Vagina (tissue), 2 donors: ENCODE measurements around the gene KPNB1. TPM values are rescaled to one million over a fixed set of nuclear protein-coding genes. Genes with fewer than 3 reads are reported as not detected.
A peak's percentile ranks its signal among the peaks of the same experiment; 100 is the strongest.

Experiments used
- DNase-seq, 2 donors: peaks; one replicate each; pipeline ENCODE4 v3.0.0-alpha.2; 2017; ENCODE audit errors: extremely low spot score in 2 of 2
- H3K27ac ChIP-seq: fragments of 200-600 bp; sonication (generic); one replicate; pipeline ENCODE4 v1.5.1; 2019
- H3K27me3 ChIP-seq: fragments of 200-600 bp; sonication (generic); one replicate; pipeline ENCODE4 v1.5.1; 2019
- H3K36me3 ChIP-seq, 2 donors: fragments of 200-600 bp; sonication (generic); one replicate each; pipeline ENCODE4 v1.5.1; 2017 to 2019
- H3K4me1 ChIP-seq: fragments of 200-600 bp; sonication (generic); one replicate; pipeline ENCODE4 v1.5.1; 2019
- H3K4me3 ChIP-seq, 2 donors: fragments of 200-600 bp; sonication (generic); 1 replicate in 1 of 2; 2 replicates in 1 of 2; pipeline ENCODE4 v1.5.1; 2016 to 2019
- H3K9me3 ChIP-seq: fragments of 200-600 bp; sonication (generic); one replicate; pipeline ENCODE4 v1.5.1; 2019
- POLR2A ChIP-seq, 2 donors: fragments of 450-650 bp; IDR thresholded peaks; one replicate each; pipeline ENCODE4 v1.6.1; 2017; ENCODE audit warnings: antibody characterized with exemption in 2 of 2, mild to moderate bottlenecking in 2 of 2, moderate library complexity in 2 of 2
- POLR2AphosphoS5 ChIP-seq, 2 donors: sonication (generic); formaldehyde crosslinking; IDR thresholded peaks; one replicate each; pipeline ENCODE4 v1.9.0; 2017; ENCODE audit warnings: antibody characterized with exemption in 2 of 2, mild to moderate bottlenecking in 2 of 2, low read depth in 1 of 2; ENCODE audit not compliant: insufficient read depth in 1 of 2
- intact Hi-C: fragments of 100-400 bp; cut with DNase I; formaldehyde crosslinking; loops from one replicate; pipeline ENCODE4 v1.15.1; 2023
- total RNA-seq: library from RNA; depleted of rRNA; stranded (reverse); fragments of >200 nt; gene quantifications from one replicate; pipeline ENCODE4 v1.2.3, GENCODE V29; 2016
- TF ChIP-seq, protein P1 (sequence below), 3 experiments: fragments of 450-650 bp in 2 of 3; fragments of 200-600 bp in 1 of 3; sonication (generic) in 1 of 3; IDR thresholded peaks; one replicate each; pipeline ENCODE4 v1.5.1; 2017 to 2019; ENCODE audit warnings: antibody characterized with exemption in 3 of 3, mild to moderate bottlenecking in 2 of 3, moderate library complexity in 2 of 3

Gene KPNB1
- total RNA-seq, 1 donor from 2014 or later = 157 TPM

GRCh38 chr17:47704116-47704515 lies 54.4 kb downstream of the KPNB1 start:
- DNase-seq = no peak
- Histone ChIP-seq H3K4me3 (no peak overlapping the region), H3K9me3 (no peaks in the 10 kb centered on the region), H3K36me3 (peaks cover 0 to 5% of the 10 kb centered on the region in 2 donors), H3K27ac (no peak overlapping the region), H3K4me1 (peaks cover 11% of the 10 kb centered on the region), H3K27me3 (no peaks in the 10 kb centered on the region)
- TF ChIP-seq, protein P1, sequence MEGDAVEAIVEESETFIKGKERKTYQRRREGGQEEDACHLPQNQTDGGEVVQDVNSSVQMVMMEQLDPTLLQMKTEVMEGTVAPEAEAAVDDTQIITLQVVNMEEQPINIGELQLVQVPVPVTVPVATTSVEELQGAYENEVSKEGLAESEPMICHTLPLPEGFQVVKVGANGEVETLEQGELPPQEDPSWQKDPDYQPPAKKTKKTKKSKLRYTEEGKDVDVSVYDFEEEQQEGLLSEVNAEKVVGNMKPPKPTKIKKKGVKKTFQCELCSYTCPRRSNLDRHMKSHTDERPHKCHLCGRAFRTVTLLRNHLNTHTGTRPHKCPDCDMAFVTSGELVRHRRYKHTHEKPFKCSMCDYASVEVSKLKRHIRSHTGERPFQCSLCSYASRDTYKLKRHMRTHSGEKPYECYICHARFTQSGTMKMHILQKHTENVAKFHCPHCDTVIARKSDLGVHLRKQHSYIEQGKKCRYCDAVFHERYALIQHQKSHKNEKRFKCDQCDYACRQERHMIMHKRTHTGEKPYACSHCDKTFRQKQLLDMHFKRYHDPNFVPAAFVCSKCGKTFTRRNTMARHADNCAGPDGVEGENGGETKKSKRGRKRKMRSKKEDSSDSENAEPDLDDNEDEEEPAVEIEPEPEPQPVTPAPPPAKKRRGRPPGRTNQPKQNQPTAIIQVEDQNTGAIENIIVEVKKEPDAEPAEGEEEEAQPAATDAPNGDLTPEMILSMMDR (IDR thresholded peaks at IDR 0.05) = no peak
- no peak for TF ChIP-seq POLR2A (IDR thresholded peaks at IDR 0.05)
- no peak for TF ChIP-seq POLR2AphosphoS5 (IDR thresholded peaks at IDR 0.05; ENCODE audit: insufficient read depth in 1 of 2, low read depth in 1 of 2)
- intact Hi-C loops = no loop called here

DNA sequence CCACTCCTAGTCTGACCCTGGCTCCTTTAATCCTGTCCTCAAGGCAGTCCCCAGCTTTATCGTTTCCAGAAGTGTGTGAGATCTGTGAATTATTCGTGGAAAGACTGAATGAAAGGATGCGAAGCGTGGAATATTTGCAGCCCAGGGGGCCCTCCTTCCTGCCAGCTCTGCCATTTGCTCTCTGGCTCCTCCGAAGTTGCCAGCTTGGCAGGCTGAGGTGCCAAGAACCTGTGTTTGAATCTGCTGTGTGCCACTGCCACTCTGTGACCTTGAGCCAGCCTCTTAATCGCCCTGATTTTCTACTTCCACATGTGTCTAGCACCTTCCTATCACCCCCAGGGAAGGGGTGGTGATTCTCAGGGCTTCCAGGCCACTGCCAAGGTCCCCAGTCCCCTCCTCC lies 55.0 kb downstream of the KPNB1 start:
- DNase-seq = no peak
- Histone ChIP-seq H3K27ac (no peak overlapping the region), H3K27me3 (no peaks in the 10 kb centered on the region), H3K36me3 (peaks cover 0 to 1% of the 10 kb centered on the region in 2 donors), H3K9me3 (no peaks in the 10 kb centered on the region), H3K4me1 (peaks cover 11% of the 10 kb centered on the region), H3K4me3 (no peak overlapping the region)
- intact Hi-C loops = no loop called here
- TF ChIP-seq, protein P1 (IDR thresholded peaks at IDR 0.05) = no peak
- TF ChIP-seq POLR2AphosphoS5 (IDR thresholded peaks at IDR 0.05; ENCODE audit: insufficient read depth in 1 of 2, low read depth in 1 of 2) (no peak), POLR2A (IDR thresholded peaks at IDR 0.05) (no peak)

DNA sequence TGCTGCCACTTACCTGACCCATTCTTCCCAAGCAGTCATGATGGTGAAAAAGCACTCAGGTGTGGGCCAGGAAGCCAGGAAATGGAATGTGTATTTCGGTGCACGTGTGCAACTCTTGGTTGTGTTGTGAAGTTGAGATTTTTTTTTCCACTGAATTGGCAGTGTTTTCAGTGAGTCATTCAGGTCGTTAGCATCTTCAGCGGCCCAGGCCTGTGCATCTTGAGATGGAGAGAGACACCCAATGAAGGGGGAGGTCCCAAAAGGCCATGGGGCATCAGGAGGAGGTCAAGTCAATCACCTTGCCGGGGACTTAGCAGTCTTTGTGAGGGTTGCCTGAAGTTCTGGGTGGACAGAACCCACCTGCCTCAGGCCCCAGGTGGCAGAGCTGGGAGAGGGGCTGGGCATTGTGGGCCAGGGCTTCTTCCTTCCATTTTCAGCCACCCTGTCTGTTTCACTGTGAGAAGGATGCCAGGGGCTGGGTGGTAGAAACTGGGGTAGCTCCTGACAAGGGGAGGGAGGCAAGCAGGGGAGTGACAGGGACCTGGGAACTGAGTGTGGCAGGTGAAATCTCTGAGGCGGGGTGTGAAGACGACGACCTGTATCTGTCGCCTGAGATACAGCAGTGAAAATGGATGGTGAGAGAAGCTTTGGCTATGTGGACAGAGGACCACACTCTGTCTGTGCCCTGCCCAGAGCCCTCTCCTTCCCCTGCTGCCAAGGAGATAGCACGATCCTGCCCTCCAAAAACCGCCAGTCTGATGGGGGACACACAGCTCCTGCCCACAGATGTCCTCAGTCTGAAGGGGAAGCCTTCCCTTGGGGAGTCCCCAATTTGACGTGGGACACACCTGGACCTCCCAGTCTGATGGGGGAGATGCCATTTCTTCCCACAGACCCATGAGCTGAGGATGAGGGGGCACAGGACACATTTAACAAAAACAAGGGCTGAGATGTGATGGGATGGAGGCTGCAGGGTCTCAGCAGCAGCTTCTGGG lies 56.1 kb downstream of the KPNB1 start:
- Histone ChIP-seq H3K36me3 (peaks cover 0 to 12% of the 10 kb centered on the region in 2 donors), H3K9me3 (no peaks in the 10 kb centered on the region), H3K27me3 (no peaks in the 10 kb centered on the region), H3K27ac (no peak overlapping the region), H3K4me3 (no peak overlapping the region), H3K4me1 (peaks cover 11% of the 10 kb centered on the region)
- TF ChIP-seq POLR2A (IDR thresholded peaks at IDR 0.05) = no peak
- TF ChIP-seq, protein P1 (IDR thresholded peaks at IDR 0.05) = no peak
- TF ChIP-seq POLR2AphosphoS5 (IDR thresholded peaks at IDR 0.05; ENCODE audit: insufficient read depth in 1 of 2, low read depth in 1 of 2) = no peak
- intact Hi-C loops = no loop called here
- DNase-seq = no peak

GRCh38 chr17:47707056-47707804 lies 57.5 kb downstream of the KPNB1 start:
- DNase-seq = no peak
- Histone ChIP-seq H3K4me1 (peaks cover 11% of the 10 kb centered on the region), H3K4me3 (no peak overlapping the region), H3K36me3 (peaks cover 0 to 19% of the 10 kb centered on the region in 2 donors), H3K9me3 (no peaks in the 10 kb centered on the region), H3K27me3 (no peaks in the 10 kb centered on the region), H3K27ac (peak overlapping the region; percentile 42)
- intact Hi-C loops = no loop called here
- no peak for TF ChIP-seq POLR2A (IDR thresholded peaks at IDR 0.05)
- TF ChIP-seq, protein P1 (IDR thresholded peaks at IDR 0.05) = no peak
- no peak for TF ChIP-seq POLR2AphosphoS5 (IDR thresholded peaks at IDR 0.05; ENCODE audit: insufficient read depth in 1 of 2, low read depth in 1 of 2)
